Measurements from ENCODE around the gene DPEP2. TPM values are rescaled to one million over a fixed set of nuclear protein-coding genes. Genes with fewer than 3 reads are reported as not detected.

DPEP2 gene
- total and polyA plus RNA-seq, 2 of the 4 experiments (the other 2 are of a cell fraction): not detected

GRCh38 chr16:67986949-67987348, 12.3 kb downstream of the DPEP2 start:
- Histone ChIP-seq H2BK15ac (ENCODE audit: low read depth, low read length) (no peak overlapping the region), H3K14ac (replicated peaks; ENCODE audit: low read depth, low read length) (no peak overlapping the region), H4K20me1 (ENCODE audit: insufficient read depth, low read length) (no peaks in the 10 kb centered on the region), H3K79me1 (ENCODE audit: low read depth in 1 of 2, low read length in 2 of 2) (no peaks in the 10 kb centered on the region), H3K4me3 (ENCODE audit: insufficient read depth, low read depth, low read length) (no peak overlapping the region), H2BK120ac (ENCODE audit: low read depth, low read length) (no peak overlapping the region), H3K18ac (ENCODE audit: low read depth, low read length) (no peak overlapping the region), H2AFZ (replicated peaks; ENCODE audit: low read length, poor library complexity) (no peak overlapping the region), H3K56ac (ENCODE audit: extremely low read depth, insufficient read depth, low read length) (no peak overlapping the region), H3K27ac (ENCODE audit: insufficient read depth, low read length) (no peak overlapping the region), H3K4me2 (ENCODE audit: low read depth, low read length) (no peak overlapping the region), H2AK5ac (ENCODE audit: low read depth, low read length) (no peak overlapping the region), H3K9me3 (ENCODE audit: control insufficient read depth, insufficient read depth, low read length) (no peaks in the 10 kb centered on the region), H3K4ac (ENCODE audit: low read depth, low read length) (no peak overlapping the region), H4K91ac (ENCODE audit: insufficient read depth, low read depth, low read length) (no peak overlapping the region), H2BK20ac (ENCODE audit: low read depth, low read length) (no peak overlapping the region), H3K27me3 (ENCODE audit: control insufficient read depth, insufficient read depth, low read length) (peaks cover 5% of the 10 kb centered on the region; the same call in 1 of the 2 replicates), H3K9ac (ENCODE audit: low read depth, low read length) (no peak overlapping the region), H2BK5ac (ENCODE audit: low read depth, low read length, poor library complexity, severe bottlenecking) (no peak overlapping the region), H4K8ac (ENCODE audit: low read depth in 2 of 2, low read length in 2 of 2) (no peak overlapping the region), H3K4me1 (ENCODE audit: control insufficient read depth, insufficient read depth, low read length) (peaks cover 1% of the 10 kb centered on the region; the same call in 1 of the 2 replicates), H4K5ac (ENCODE audit: low read depth, low read length) (no peak overlapping the region), H2AK9ac (replicated peaks; ENCODE audit: low read depth, low read length, poor library complexity) (no peak overlapping the region), H3K9me1 (ENCODE audit: insufficient read depth, low read length) (no peaks in the 10 kb centered on the region), H3K36me3 (ENCODE audit: control insufficient read depth, insufficient read depth, low read length) (no peaks in the 10 kb centered on the region), H3K23ac (ENCODE audit: low read depth, low read length) (no peak overlapping the region)
- no TSS peak for BruUV-seq (replicated peaks)
- CTCF ChIA-PET: interaction anchor here (0.6 kb wide), 1 partner anchor 258 kb away, joined by 4 read pairs; the partner anchor contains the start of gene PLA2G15
- no peak for ATAC-seq (ENCODE audit: low read depth)
- no peak for DNase-seq
- POLR2A ChIA-PET (ENCODE audit: unreplicated experiment): interaction anchor here (0.6 kb wide), 1 partner anchor 105 kb away, joined by 3 read pairs; no protein-coding TSS in a partner anchor
- in situ Hi-C loops (cut with MboI; ENCODE audit: low sequenced_read_pairs) (loop anchor here (10.0 kb wide), 1 partner anchor 238 kb away; no protein-coding TSS in a partner anchor), dilution Hi-C loops (cut with HindIII; ENCODE audit: low sequenced_read_pairs, unreplicated experiment) (no loop called here), intact Hi-C loops (cut with micrococcal nuclease) (no loop called here)
- no peak for TF ChIP-seq MAFK (IDR thresholded peaks at IDR 0.05; ENCODE audit: low read depth, low read length)
- TF ChIP-seq CHD1 (IDR thresholded peaks at IDR 0.05; ENCODE audit: low read depth, low read length): no peak
- TF ChIP-seq FOS (IDR thresholded peaks at IDR 0.05; ENCODE audit: low read depth, low read length): no peak
- TF ChIP-seq, protein P1, sequence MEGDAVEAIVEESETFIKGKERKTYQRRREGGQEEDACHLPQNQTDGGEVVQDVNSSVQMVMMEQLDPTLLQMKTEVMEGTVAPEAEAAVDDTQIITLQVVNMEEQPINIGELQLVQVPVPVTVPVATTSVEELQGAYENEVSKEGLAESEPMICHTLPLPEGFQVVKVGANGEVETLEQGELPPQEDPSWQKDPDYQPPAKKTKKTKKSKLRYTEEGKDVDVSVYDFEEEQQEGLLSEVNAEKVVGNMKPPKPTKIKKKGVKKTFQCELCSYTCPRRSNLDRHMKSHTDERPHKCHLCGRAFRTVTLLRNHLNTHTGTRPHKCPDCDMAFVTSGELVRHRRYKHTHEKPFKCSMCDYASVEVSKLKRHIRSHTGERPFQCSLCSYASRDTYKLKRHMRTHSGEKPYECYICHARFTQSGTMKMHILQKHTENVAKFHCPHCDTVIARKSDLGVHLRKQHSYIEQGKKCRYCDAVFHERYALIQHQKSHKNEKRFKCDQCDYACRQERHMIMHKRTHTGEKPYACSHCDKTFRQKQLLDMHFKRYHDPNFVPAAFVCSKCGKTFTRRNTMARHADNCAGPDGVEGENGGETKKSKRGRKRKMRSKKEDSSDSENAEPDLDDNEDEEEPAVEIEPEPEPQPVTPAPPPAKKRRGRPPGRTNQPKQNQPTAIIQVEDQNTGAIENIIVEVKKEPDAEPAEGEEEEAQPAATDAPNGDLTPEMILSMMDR (conservative IDR thresholded peaks at IDR 0.05; ENCODE audit: low read depth, low read length): no peak
- TF ChIP-seq, protein P2, sequence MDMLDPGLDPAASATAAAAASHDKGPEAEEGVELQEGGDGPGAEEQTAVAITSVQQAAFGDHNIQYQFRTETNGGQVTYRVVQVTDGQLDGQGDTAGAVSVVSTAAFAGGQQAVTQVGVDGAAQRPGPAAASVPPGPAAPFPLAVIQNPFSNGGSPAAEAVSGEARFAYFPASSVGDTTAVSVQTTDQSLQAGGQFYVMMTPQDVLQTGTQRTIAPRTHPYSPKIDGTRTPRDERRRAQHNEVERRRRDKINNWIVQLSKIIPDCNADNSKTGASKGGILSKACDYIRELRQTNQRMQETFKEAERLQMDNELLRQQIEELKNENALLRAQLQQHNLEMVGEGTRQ (IDR thresholded peaks at IDR 0.05; ENCODE audit: low read depth, low read length): no peak
- no CpG with 5 or more reads among the region's 5 CpGs for WGBS, 2 experiments (ENCODE audit: extremely low coverage in 2 of 2, insufficient read length in 1 of 2)

Measured in IMR-90 (cell line).